ENCODE measurements around the gene PLEKHG4B. TPM values are rescaled to one million over a fixed set of nuclear protein-coding genes. Genes with fewer than 3 reads are reported as not detected.

The PLEKHG4B gene
- total and polyA plus RNA-seq, 2 of the 4 experiments (the other 2 are of a cell fraction), result 1.1 TPM

DNA sequence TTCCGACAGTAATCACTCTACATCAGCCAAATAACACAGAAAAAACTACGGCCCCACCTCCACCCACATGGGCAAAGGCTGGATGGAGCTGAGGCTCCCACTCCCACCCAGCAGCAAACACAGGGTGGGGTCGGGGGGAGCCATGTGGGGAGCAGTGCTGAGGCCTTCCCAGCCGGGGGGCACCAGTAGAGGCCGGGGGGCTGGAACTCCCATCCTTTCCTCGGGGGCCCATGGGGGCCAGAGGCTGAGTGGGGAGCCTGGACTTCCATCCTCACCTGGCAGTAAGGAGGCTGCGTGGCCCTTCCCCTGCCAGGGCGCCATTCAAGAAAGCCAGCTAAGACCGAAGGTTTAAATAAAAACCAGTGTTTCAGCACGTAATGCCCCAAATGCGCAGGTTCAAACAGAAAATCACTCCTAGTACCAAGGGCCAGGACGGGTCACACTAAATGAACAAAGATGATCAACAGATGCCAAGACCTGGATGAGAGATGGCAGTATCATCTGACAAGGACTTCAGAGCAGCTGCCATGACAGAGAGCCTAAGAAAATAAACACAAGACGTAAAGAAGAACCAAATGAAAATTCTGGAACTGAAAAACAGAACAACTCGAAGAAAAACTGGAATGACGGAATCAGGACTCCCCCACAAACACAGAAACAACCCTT, 116.6 kb downstream of the PLEKHG4B start:
- Histone ChIP-seq H4K20me1 (ENCODE audit: insufficient read depth, low read length) (peaks cover 38% of the 10 kb centered on the region), H2AFZ (replicated peaks; ENCODE audit: low read length, poor library complexity) (no peak overlapping the region), H2AK5ac (ENCODE audit: low read depth, low read length) (no peak overlapping the region), H3K56ac (ENCODE audit: extremely low read depth, insufficient read depth, low read length) (no peak overlapping the region), H3K4me3 (ENCODE audit: insufficient read depth, low read depth, low read length) (no peak overlapping the region), H3K23ac (ENCODE audit: low read depth, low read length) (no peak overlapping the region), H2BK120ac (ENCODE audit: low read depth, low read length) (no peak overlapping the region), H2AK9ac (replicated peaks; ENCODE audit: low read depth, low read length, poor library complexity) (no peak overlapping the region), H3K36me3 (ENCODE audit: control insufficient read depth, insufficient read depth, low read length) (peaks cover 16% of the 10 kb centered on the region), H3K27me3 (ENCODE audit: control insufficient read depth, insufficient read depth, low read length) (no peaks in the 10 kb centered on the region), H4K5ac (ENCODE audit: low read depth, low read length) (no peak overlapping the region), H4K91ac (ENCODE audit: insufficient read depth, low read depth, low read length) (no peak overlapping the region), H3K18ac (ENCODE audit: low read depth, low read length) (no peak overlapping the region), H2BK5ac (ENCODE audit: low read depth, low read length, poor library complexity, severe bottlenecking) (no peak overlapping the region), H3K14ac (replicated peaks; ENCODE audit: low read depth, low read length) (no peak overlapping the region), H3K4me1 (ENCODE audit: control insufficient read depth, insufficient read depth, low read length) (0 out of 2 replicates have a peak, but pooled peaks cover 2% of the 10 kb centered on the region), H3K9ac (ENCODE audit: low read depth, low read length) (no peak overlapping the region), H3K4ac (ENCODE audit: low read depth, low read length) (no peak overlapping the region), H3K79me1 (ENCODE audit: low read depth in 1 of 2, low read length in 2 of 2) (peaks cover 22 to 39% of the 10 kb centered on the region in 2 experiments), H3K27ac (ENCODE audit: insufficient read depth, low read length) (no peak overlapping the region), H3K4me2 (ENCODE audit: low read depth, low read length) (no peak overlapping the region), H2BK20ac (ENCODE audit: low read depth, low read length) (no peak overlapping the region), H2BK15ac (ENCODE audit: low read depth, low read length) (no peak overlapping the region), H3K9me1 (ENCODE audit: insufficient read depth, low read length) (peaks cover 6% of the 10 kb centered on the region; the same call in 1 of the 2 replicates), H4K8ac (ENCODE audit: low read depth in 2 of 2, low read length in 2 of 2) (no peak overlapping the region), H3K9me3 (ENCODE audit: control insufficient read depth, insufficient read depth, low read length) (no peaks in the 10 kb centered on the region)
- WGBS, 2 experiments (ENCODE audit: extremely low coverage in 2 of 2, insufficient read length in 1 of 2), result 90% methylated on average over 4 of the region's 15 CpGs; no CpG with 5 or more reads in 1 of the 2 experiments
- DNase-seq (no peak), ATAC-seq (ENCODE audit: low read depth) (no peak)
- ChIA-PET CTCF (no interaction called here), POLR2A (ENCODE audit: unreplicated experiment) (interaction anchor here (0.6 kb wide), 1 partner anchor 10 kb away, joined by 4 read pairs; the partner anchor contains the start of gene SDHA)
- in situ Hi-C loops (cut with MboI; ENCODE audit: low sequenced_read_pairs), result no loop called here
- dilution Hi-C loops (cut with HindIII; ENCODE audit: low sequenced_read_pairs, unreplicated experiment), result no loop called here
- BruUV-seq (replicated peaks), result no TSS peak
- intact Hi-C loops (cut with micrococcal nuclease), result no loop called here
- TF ChIP-seq MAFK (IDR thresholded peaks at IDR 0.05; ENCODE audit: low read depth, low read length), result no peak
- TF ChIP-seq SMC3 (IDR thresholded peaks at IDR 0.05; ENCODE audit: low read depth, low read length), result no peak
- TF ChIP-seq NFE2L2 (IDR thresholded peaks at IDR 0.05; ENCODE audit: low read depth, low read length), result no peak
- TF ChIP-seq RAD21 (IDR thresholded peaks at IDR 0.05; ENCODE audit: low read length), result no peak
- TF ChIP-seq, protein P1, sequence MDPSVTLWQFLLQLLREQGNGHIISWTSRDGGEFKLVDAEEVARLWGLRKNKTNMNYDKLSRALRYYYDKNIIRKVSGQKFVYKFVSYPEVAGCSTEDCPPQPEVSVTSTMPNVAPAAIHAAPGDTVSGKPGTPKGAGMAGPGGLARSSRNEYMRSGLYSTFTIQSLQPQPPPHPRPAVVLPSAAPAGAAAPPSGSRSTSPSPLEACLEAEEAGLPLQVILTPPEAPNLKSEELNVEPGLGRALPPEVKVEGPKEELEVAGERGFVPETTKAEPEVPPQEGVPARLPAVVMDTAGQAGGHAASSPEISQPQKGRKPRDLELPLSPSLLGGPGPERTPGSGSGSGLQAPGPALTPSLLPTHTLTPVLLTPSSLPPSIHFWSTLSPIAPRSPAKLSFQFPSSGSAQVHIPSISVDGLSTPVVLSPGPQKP (IDR thresholded peaks at IDR 0.05; ENCODE audit: borderline replicate concordance, low read depth, low read length), result no peak
- no peak for TF ChIP-seq MXI1 (IDR thresholded peaks at IDR 0.05; ENCODE audit: borderline replicate concordance, low read depth, low read length)
- TF ChIP-seq MAZ (IDR thresholded peaks at IDR 0.05; ENCODE audit: borderline replicate concordance, low read depth, low read length), result no peak
- TF ChIP-seq, protein P2, sequence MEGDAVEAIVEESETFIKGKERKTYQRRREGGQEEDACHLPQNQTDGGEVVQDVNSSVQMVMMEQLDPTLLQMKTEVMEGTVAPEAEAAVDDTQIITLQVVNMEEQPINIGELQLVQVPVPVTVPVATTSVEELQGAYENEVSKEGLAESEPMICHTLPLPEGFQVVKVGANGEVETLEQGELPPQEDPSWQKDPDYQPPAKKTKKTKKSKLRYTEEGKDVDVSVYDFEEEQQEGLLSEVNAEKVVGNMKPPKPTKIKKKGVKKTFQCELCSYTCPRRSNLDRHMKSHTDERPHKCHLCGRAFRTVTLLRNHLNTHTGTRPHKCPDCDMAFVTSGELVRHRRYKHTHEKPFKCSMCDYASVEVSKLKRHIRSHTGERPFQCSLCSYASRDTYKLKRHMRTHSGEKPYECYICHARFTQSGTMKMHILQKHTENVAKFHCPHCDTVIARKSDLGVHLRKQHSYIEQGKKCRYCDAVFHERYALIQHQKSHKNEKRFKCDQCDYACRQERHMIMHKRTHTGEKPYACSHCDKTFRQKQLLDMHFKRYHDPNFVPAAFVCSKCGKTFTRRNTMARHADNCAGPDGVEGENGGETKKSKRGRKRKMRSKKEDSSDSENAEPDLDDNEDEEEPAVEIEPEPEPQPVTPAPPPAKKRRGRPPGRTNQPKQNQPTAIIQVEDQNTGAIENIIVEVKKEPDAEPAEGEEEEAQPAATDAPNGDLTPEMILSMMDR (conservative IDR thresholded peaks at IDR 0.05; ENCODE audit: low read depth, low read length), result no peak
- no peak for TF ChIP-seq CHD1 (IDR thresholded peaks at IDR 0.05; ENCODE audit: low read depth, low read length)
- no peak for TF ChIP-seq RCOR1 (IDR thresholded peaks at IDR 0.05; ENCODE audit: insufficient replicate concordance, low read length)
- no peak for TF ChIP-seq RFX5 (IDR thresholded peaks at IDR 0.05; ENCODE audit: low read depth, low read length)
- no peak for TF ChIP-seq CEBPB (IDR thresholded peaks at IDR 0.05; ENCODE audit: low read depth, low read length)

All from IMR-90 (cell line).